Measurements from ENCODE around the gene TMEM255B.

- TF ChIP-seq CTCF (IDR thresholded peaks at IDR 0.05) (no peak), POLR2A (IDR thresholded peaks at IDR 0.05) (no peak)
These were observed 24.8 kb upstream of the TMEM255B start for GRCh38 chr13:113734099-113734825.
